BE2C (cell line): ENCODE results near the gene FOXD2.
"Not testable (repeated sequence)": the region's sequence is repeated elsewhere in the genome, so short reads cannot be mapped to it uniquely, and the experiment has no call there.

Experiments used
- DNase-seq: peaks from one replicate; pipeline ENCODE4 v3.0.0-alpha.2; 2020
- H3K27me3 ChIP-seq: fragments of 250-450 bp; sonication (Bioruptor Pico); 2 replicates; pipeline ENCODE4 v1.5.1; 2020; ENCODE audit warnings: mild to moderate bottlenecking
- H3K36me3 ChIP-seq: fragments of 250-450 bp; sonication (Bioruptor Pico); 2 replicates; pipeline ENCODE4 v1.5.1; 2020; ENCODE audit warnings: mild to moderate bottlenecking
- H3K4me1 ChIP-seq: fragments of 250-450 bp; sonication (Bioruptor Pico); 2 replicates; pipeline ENCODE4 v1.5.1; 2020
- H3K4me3 ChIP-seq: 2 replicates; pipeline ENCODE4 v1.5.1; 2011; ENCODE audit warnings: low read depth, low read length
- H3K9me3 ChIP-seq: fragments of 250-450 bp; sonication (Bioruptor Pico); 2 replicates; pipeline ENCODE4 v1.5.1; 2020
- TF ChIP-seq, protein P1 (sequence below): IDR thresholded peaks from 2 replicates; pipeline ENCODE4 v1.5.1; 2012; ENCODE audit warnings: mild to moderate bottlenecking, low read depth, low read length

Gene FOXD2

DNA sequence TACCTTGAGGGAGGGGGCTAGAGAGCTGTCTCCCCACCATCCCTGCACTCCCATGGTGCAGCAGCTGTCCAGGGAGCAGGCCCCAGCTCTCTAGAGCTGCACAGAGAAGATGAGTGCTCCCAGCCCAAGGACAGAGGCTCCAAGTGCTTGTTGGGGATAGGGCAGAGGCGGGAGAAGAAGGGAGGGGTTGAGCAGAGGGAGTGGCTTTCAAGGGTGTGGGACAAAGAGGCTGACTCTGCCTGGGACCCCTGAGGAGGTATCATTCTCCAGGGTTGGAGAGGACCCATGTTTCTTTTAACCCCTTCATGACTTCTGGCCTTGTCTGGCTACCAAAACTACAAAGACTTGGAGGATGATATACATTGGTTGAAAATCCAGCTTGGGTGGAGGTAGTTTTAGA is 14.6 kb downstream of the FOXD2 start:
- no peaks in the 10 kb centered on the region for H3K9me3 ChIP-seq
- no peak for DNase-seq
- H3K27me3 ChIP-seq = peaks cover 27% of the 10 kb centered on the region
- H3K4me3 ChIP-seq = no peak overlapping the region
- no peaks in the 10 kb centered on the region for H3K36me3 ChIP-seq
- TF ChIP-seq, protein P1, sequence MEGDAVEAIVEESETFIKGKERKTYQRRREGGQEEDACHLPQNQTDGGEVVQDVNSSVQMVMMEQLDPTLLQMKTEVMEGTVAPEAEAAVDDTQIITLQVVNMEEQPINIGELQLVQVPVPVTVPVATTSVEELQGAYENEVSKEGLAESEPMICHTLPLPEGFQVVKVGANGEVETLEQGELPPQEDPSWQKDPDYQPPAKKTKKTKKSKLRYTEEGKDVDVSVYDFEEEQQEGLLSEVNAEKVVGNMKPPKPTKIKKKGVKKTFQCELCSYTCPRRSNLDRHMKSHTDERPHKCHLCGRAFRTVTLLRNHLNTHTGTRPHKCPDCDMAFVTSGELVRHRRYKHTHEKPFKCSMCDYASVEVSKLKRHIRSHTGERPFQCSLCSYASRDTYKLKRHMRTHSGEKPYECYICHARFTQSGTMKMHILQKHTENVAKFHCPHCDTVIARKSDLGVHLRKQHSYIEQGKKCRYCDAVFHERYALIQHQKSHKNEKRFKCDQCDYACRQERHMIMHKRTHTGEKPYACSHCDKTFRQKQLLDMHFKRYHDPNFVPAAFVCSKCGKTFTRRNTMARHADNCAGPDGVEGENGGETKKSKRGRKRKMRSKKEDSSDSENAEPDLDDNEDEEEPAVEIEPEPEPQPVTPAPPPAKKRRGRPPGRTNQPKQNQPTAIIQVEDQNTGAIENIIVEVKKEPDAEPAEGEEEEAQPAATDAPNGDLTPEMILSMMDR = no peak
- H3K4me1 ChIP-seq = no peaks in the 10 kb centered on the region

DNA sequence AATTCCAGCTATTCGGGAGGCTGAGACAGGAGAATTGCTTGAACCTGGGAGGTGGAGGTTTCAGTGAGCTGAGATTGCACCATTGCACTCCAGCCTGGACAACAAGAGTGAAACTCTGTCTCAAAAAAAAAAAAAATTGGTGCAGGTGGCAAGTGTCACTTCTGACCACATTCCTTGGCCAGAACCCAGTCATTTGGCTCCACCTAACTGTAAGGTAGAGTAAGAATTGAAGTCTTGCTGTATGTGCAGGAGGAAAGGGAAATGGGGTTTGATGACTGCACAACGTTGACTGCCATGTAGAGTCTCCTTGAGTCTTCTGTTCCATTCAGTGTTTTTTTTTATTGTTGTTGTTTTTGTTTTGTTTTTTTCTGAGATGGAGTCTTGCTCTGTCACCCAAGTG is 16.1 kb downstream of the FOXD2 start:
- not testable (repeated sequence) for H3K4me3 ChIP-seq, H3K9me3 ChIP-seq, DNase-seq, H3K4me1 ChIP-seq, H3K36me3 ChIP-seq
- peaks cover 20% of the 10 kb centered on the region for H3K27me3 ChIP-seq

DNA sequence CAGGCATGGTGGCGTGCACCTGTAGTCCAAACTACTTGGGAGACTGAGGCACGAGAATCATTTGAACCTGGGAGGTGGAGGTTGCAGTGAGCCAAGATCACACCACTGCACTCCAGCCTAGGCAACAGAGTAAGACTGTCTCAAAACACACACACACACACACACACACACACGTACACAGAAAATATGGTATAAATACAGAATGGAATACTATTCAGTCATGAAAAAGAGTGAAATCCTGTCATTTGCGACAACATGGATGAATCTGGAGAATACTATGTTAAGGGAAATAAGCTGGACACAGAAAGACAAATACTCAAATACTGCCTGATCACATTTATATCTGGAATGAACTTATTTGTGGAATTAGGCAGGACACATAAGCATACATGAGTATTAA is 18.4 kb downstream of the FOXD2 start:
- no peaks in the 10 kb centered on the region for H3K36me3 ChIP-seq
- H3K27me3 ChIP-seq = no peaks in the 10 kb centered on the region
- H3K4me1 ChIP-seq = no peaks in the 10 kb centered on the region
- no peak overlapping the region for H3K4me3 ChIP-seq
- no peak for DNase-seq
- H3K9me3 ChIP-seq = no peaks in the 10 kb centered on the region
- TF ChIP-seq, protein P1 = no peak

DNA sequence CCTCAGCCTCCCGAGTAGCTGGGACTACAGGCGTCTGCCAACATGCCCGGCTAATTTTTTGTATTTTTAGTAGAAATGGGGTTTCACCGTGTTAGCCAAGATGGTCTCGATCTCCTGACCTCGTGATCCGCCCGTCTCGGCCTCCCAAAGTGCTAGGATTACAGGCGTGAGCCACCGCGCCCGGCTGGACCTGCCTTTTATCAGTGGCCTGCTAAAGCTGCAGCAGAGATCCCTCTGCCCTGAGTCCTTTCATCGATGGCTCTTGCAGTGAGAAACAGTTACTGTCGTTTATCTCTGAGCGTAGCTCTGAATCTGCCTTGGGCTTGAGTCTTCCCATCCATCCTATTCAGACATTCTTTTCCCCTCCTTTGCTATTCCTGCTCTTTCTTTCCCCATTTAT is 19.7 kb downstream of the FOXD2 start:
- not testable (repeated sequence) for H3K27me3 ChIP-seq, H3K4me1 ChIP-seq, H3K9me3 ChIP-seq, H3K4me3 ChIP-seq, DNase-seq, H3K36me3 ChIP-seq

DNA sequence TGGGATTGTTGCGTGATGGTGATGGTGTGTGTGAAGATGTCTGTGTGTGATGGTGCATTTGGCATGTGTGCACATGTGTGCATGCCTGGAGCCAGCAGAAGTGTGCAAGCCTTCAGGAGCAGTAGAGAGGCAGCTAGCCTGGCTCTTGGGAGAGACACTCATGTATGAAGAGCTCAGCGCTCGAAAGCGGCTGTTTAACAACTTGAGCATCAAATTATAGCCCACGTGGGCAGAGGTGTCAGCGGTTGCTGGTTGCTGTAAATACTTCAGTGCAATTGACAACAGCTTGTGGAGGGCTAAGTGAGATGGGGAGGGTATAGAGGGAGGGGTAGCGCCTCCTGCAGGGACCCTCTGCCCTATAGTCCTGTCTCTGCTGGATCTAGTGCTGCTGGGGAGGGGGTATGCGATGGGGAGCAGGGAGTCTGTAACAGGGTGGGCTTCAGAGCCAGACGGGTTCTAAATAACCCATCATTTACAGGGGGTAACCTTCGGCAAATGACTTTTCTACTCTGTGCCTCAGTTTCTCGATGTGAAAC is 21.5 kb downstream of the FOXD2 start:
- no peak overlapping the region for H3K4me3 ChIP-seq
- no peaks in the 10 kb centered on the region for H3K4me1 ChIP-seq
- no peaks in the 10 kb centered on the region for H3K27me3 ChIP-seq
- no peak for DNase-seq
- TF ChIP-seq, protein P1 = no peak
- no peaks in the 10 kb centered on the region for H3K36me3 ChIP-seq
- H3K9me3 ChIP-seq = no peaks in the 10 kb centered on the region

DNA sequence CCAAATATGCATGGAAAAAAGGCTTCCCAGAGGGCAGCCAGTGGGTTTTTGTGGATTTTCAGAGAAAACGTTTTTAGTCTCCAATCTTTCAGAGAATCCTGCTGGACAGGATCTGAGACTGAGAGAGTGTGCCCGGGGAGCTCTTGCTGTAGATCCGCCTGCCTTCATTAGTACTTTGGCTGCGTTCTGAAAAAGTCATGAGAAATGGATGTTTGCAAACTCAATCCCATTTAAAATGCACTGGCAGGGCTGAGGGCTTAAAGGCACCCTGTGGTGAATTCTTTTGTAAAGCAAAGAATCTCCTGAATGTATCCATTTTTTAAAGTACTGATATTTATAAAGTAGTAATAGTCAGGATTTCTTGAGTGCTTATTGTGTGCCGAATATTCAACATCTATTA is 22.2 kb downstream of the FOXD2 start:
- no peak for DNase-seq
- H3K27me3 ChIP-seq = no peaks in the 10 kb centered on the region

DNA sequence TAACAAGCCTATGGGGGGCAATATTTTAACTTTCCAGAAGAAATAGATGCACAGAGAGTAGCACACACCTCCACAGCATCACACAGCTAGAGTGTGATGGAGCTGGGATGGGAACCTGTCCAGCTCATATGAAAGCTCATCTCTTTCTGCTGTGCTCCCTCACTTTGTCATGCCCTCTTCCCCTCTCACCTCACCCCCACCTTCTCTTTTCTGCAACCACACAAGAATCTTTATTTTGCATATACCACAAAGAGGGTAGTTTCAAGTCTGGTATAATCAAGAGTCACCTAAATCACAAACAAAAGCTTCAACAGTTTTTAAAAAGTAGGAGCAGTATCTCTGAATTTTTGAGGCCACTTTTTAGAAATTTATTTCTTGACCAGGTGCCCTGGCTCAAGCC is 22.6 kb downstream of the FOXD2 start:
- Histone ChIP-seq H3K9me3 (no peaks in the 10 kb centered on the region), H3K27me3 (no peaks in the 10 kb centered on the region), H3K4me1 (no peaks in the 10 kb centered on the region), H3K36me3 (no peaks in the 10 kb centered on the region), H3K4me3 (no peak overlapping the region)
- no peak for DNase-seq
- TF ChIP-seq, protein P1 = no peak

More for the DNA sequence above, 22.2 kb downstream of the FOXD2 start:
- Histone ChIP-seq H3K4me3 (no peak overlapping the region), H3K9me3 (no peaks in the 10 kb centered on the region), H3K4me1 (no peaks in the 10 kb centered on the region), H3K36me3 (no peaks in the 10 kb centered on the region)
- TF ChIP-seq, protein P1 = no peak
